ENCODE measurements around the gene TMEM263.

DNA sequence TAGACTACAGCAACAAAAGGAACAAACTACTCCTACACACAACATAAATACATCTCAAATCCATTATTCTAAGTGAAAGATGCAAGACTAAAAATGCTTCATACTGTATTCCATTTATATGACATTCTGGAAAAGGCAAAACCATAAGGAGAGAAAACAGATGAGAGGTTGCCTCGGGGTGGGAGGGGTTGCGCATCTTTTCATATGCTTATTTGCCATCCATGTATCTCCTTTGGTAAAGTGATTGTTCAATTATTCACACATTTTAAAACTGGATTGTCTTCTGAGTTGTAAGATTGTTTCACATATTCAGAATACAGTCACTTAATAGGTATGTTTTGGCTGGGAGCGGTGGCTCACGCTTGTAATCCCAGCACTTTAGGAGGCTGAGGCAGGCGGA lies 5.1 kb upstream of the TMEM263 start:
- TF ChIP-seq CTCF (IDR thresholded peaks at IDR 0.05) (no peak), POLR2AphosphoS5 (IDR thresholded peaks at IDR 0.05; ENCODE audit: low read depth, low read length) (no peak)
- TF ChIP-seq, protein P1, sequence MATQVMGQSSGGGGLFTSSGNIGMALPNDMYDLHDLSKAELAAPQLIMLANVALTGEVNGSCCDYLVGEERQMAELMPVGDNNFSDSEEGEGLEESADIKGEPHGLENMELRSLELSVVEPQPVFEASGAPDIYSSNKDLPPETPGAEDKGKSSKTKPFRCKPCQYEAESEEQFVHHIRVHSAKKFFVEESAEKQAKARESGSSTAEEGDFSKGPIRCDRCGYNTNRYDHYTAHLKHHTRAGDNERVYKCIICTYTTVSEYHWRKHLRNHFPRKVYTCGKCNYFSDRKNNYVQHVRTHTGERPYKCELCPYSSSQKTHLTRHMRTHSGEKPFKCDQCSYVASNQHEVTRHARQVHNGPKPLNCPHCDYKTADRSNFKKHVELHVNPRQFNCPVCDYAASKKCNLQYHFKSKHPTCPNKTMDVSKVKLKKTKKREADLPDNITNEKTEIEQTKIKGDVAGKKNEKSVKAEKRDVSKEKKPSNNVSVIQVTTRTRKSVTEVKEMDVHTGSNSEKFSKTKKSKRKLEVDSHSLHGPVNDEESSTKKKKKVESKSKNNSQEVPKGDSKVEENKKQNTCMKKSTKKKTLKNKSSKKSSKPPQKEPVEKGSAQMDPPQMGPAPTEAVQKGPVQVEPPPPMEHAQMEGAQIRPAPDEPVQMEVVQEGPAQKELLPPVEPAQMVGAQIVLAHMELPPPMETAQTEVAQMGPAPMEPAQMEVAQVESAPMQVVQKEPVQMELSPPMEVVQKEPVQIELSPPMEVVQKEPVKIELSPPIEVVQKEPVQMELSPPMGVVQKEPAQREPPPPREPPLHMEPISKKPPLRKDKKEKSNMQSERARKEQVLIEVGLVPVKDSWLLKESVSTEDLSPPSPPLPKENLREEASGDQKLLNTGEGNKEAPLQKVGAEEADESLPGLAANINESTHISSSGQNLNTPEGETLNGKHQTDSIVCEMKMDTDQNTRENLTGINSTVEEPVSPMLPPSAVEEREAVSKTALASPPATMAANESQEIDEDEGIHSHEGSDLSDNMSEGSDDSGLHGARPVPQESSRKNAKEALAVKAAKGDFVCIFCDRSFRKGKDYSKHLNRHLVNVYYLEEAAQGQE (IDR thresholded peaks at IDR 0.05; ENCODE audit: insufficient read depth in 1 of 2, low read depth in 2 of 2, low read length in 1 of 2), result no peak
